Stimulated activated CD4-positive, alpha-beta T cell treated with anti-CD3 and anti-CD28 coated beads, Interleukin-15, amount 100 ng/mL, for 48 hours (primary cell): ENCODE measurements around the gene SLAMF7.
A peak's percentile ranks its signal among the peaks of the same experiment; 100 is the strongest.

Source experiments
- DNase-seq, 2 donors: peaks; one replicate each; pipeline ENCODE4 v3.0.0-alpha.2; 2020; ENCODE audit warnings: low read depth in 2 of 2

Gene SLAMF7

DNA sequence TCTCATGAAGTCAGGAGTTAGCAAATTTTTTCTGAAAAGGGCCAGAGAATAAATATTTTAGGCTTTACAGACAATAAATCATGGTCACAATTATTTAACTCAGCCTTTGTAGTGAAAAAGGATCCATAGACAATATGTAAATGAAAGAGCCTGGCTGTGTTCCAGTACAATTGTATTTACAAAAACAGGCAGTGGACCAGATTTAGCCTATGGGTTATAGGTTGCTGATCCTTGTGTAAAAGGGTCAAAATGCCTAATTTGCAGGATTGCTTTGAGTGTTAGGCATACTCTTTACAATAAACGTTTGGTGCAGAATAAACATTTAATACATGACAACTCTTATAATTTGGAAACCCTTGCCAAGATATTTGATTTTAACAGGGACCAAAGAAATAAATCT, 6.5 kb downstream of the SLAMF7 start:
- no peak for DNase-seq

DNA sequence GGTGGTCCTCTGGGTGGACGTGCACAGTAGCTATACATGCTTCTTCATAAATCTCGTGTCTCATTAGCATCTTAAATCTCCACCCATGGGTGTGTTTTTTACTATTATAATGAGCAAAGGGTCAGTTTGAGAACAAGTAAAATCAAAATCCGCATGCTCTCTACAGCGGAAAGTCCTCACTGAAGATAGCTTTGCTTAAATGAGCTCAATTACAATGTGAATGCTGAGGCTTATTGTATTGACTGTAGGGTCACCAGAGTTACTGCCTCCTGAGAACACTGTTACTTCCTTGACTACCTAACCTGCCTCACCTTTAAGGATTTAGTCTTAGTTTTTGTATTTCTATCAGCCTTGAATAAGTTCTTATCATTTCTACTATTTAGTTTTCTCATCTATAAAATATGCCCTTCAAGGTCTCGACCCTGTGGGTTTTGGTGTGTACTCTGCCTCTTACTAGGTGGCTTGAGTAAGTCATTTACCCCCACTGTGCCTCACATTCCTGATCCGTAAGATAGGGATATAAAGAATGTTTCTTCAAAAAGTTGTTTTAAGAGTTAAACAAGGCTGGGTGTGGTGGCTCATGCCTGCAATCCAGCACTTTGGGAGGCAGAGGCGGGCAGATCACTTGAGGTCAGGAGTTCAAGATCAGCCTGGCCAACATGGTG, 7.9 kb downstream of the SLAMF7 start:
- DNase-seq = no peak

DNA sequence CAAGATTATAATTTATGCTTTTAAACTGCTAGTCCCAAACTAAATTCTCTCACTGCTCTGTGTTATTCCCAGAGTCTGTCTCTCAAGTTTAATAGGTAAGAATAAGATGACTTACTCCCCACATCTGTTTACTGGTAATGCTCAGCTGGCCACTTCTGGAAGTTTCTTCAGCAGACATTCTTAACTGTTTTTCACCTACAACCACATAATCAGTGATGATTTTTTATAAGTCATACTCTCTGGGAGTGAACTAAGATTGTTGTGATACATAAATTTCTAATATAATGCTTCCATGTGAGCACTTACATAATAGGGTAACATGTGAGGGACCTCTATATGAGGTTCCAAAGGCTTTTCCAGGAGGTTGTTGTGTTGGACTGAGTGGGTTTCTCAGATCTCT, 8.7 kb downstream of the SLAMF7 start:
- no peak for DNase-seq

DNA sequence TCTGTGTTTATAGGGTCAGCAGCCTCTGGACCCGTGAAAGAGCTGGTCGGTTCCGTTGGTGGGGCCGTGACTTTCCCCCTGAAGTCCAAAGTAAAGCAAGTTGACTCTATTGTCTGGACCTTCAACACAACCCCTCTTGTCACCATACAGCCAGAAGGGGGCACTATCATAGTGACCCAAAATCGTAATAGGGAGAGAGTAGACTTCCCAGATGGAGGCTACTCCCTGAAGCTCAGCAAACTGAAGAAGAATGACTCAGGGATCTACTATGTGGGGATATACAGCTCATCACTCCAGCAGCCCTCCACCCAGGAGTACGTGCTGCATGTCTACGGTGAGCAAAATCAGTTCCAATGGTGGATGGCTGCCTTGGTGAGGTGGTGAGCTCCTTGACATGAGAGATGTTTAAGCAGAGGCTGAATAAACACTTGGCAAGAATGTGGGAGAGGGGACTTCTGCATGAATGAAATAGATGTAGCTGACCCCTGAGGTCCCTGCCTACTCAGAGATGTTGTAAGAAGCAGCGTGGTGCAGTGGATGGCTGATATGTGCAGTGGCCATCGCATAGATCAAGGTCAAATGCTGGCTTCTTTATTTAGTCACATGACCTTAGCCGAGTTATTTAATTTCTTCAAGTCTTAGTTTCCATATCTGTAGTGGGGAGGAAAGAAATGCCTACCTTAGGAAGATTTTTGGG, 9.3 kb downstream of the SLAMF7 start:
- no peak for DNase-seq

DNA sequence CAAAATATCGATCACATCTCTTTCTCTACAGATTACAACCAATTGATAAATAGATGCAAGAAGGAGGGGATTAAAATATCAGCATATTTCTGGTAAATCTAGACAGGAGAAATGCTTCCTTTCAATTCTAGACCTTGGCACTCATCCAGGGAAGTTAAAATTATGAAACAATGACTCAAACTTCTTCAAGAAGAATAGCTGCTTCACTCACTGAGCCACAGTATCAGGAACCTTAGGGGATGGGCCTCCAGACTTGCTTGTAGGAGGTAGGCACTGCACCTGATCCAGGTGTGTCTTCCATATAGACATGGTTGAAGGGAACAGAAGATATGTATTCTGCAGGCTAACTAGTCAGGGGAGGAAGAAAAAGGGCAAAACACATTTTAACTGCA, 9.8 kb downstream of the SLAMF7 start:
- DNase-seq = no peak

DNA sequence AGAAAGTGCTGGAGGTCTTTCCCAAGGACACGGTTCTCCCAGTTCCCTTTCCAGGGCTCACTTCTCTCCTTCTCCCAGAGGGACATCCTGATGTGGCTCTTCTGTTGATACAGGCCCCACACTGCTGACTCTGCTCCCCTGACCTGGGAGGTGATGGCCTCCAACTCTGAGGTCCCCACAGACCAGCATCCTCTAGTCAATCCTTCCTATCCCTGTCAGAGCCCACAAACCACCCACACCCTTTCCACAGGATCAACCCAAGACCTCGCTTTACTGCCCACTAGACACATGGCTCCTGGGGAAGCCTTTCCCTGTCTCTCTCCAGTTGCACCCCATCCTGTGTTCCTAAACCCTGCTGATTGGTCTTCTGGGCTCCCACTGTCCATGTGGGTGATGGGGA, 11.6 kb downstream of the SLAMF7 start:
- DNase-seq = no peak

DNA sequence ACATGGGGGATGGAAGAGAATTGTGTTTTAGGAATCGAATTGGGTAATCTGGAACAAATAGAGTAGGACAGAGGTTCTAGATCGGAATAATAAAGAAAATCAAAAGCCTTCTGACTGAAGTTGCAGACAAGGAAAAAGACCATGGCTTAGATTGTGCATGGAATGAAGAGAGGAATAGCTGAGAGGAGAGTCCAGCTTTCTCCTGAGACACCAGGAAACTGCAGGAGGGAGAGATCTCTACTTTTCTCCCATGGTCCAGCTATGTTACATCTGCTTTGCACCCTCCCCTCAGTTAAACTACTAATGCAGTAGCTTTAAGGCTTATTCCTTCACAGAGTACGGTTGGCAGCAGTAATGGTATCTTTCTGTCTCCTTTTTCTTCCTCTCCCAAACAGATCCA, 13.4 kb downstream of the SLAMF7 start:
- DNase-seq = no peak

DNA sequence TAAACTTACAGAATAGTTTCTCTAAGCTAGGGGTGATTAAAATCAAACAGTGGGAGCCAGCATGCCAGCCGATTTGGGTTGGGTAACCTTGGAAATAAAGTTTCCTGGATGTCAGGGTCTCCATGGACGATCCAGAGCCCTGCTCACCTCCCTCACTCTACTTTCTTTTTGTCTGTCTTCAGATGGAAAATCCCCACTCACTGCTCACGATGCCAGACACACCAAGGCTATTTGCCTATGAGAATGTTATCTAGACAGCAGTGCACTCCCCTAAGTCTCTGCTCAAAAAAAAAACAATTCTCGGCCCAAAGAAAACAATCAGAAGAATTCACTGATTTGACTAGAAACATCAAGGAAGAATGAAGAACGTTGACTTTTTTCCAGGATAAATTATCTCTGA, 13.9 kb downstream of the SLAMF7 start:
- DNase-seq = no peak

DNA sequence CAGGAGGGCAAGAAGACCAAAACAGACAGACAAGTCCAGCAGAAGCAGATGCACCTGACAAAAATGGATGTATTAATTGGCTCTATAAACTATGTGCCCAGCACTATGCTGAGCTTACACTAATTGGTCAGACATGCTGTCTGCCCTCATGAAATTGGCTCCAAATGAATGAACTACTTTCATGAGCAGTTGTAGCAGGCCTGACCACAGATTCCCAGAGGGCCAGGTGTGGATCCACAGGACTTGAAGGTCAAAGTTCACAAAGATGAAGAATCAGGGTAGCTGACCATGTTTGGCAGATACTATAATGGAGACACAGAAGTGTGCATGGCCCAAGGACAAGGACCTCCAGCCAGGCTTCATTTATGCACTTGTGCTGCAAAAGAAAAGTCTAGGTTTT, 14.5 kb downstream of the SLAMF7 start:
- no peak for DNase-seq

DNA sequence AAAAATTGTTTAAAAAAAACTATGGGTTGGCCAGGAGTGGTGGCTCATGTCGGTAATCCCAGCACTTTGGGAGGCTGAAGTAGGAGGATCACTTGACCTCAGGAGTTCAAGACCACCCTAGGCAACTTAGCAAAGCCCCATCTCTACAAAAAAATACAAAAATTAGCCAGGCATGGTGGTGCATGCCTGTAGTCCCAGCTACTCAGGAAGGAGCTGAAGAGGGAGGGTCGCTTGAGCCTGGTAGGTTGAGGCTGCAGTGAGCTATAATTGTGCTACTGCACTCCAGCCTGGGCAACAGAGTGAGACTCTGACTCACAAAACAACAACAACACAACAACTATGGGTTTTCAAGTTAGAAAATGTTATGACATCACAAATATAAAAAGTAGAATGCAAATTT, 16.4 kb downstream of the SLAMF7 start:
- no peak for DNase-seq

DNA sequence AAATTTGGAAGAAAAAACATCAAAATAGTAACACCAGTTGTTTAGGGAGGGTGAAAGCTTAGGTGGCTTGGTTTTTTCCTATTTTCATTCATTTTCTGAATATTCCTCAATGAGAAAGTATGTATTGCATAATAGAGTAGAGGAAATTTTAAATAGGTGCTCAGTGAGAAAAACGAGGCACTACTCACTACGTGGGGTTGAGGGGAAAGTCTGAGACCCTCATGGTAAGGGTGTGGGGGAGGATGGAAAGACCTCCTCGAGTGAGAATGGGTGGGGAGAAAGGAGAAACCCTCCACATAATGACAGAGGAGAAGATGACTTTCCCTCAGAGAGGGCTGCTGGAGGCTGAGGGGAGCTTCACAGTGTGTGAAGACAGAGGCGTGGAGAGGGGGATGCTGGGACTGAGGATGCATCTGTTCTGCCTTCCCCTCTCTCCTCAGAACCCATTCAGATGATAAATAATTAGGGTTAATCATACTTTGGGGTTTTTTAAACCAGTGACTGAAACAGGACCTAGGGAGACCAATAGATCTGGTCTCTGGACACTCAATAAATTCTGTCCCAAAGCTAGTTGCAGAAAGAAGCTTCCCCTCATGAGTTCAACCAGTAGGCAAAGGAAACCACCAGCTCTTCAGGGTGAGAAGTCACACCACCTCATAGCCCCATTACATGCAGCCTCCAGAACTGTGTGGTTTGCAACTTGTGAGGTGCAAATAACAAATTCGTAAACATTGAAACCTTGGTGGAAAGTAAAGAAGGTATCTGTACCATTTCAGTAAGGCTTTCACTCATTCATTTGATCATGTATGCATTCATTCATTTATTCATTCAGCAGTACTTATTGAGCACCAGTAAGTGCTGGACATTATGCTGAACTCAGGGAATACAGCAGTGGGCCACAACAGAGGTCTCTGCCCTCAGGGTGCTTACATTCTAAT, 17.1 kb downstream of the SLAMF7 start:
- DNase-seq = no peak

DNA sequence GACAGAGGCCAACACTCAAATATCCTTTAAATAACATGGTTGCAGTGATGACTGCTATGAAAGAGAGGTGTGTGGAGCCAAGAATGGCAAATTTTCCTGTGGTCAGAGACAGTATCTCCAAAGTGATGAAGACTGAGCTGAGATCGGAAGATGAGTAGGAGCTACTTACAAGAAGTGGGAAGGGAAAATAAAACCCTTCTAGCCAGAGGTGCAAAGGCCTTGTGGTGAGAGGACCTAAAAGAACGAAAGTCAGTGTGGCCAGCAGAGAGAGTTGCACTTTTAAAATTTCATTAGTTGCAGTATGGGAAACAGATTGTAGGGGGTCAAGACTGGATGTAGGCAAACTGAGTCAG, 17.8 kb downstream of the SLAMF7 start:
- no peak for DNase-seq

DNA sequence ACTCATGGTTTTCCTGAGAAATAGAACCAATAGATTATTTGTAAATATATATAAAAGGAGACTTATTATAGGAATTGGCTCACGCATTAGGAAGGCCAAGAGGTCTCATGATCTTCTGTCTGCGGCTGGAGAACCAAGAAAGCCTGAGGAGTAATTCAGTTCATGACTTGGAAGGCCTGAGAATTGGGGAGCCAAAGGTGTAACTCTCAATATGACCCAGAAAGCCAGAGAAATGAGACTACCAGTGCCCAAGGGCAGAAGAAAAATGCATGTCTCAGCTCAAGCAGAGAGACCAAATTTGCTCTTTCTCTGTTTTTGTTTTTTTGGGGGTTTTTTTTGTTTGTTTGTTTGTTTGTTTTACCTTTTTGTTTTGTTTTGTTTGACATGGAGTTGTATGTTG, 19.5 kb downstream of the SLAMF7 start:
- no peak for DNase-seq

DNA sequence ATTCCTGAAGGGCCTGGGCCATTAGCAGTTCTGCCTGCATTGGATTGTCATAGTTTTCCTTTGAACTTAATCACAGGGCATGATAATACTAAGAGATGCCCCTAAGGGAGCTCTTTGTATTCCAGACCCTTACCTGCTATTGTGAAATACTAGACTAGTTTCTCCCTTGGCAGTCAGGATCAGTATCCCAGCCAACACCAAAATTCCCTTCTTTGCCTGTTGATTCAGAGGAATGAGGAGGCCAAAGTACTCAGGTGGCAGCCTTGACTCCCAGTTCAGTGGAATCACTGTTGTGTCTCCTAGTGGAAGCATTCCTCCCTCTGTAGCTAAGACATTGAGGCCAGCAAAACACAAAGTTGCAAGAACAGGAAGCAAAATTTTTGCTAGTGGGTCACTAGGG, 20.7 kb downstream of the SLAMF7 start:
- no peak for DNase-seq

DNA sequence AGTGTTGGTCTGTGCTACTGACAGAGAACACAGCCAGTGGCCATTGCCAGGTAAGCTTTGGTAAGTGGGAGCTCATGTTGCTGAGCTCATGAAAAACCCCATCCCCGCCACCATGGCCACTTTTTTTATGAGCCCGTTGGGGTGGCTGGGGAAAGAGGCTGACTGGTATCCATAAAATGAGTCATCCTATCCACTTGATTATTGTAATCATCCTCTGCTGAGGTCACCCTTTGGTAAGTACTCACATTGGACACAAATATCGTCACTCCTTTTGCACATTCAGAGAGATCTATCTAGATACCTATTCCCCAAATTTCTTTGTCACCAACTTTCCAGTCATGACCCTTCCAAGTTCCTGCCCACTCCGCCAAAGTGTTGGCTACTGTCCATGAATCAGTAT, 22.0 kb downstream of the SLAMF7 start:
- DNase-seq = no peak

DNA sequence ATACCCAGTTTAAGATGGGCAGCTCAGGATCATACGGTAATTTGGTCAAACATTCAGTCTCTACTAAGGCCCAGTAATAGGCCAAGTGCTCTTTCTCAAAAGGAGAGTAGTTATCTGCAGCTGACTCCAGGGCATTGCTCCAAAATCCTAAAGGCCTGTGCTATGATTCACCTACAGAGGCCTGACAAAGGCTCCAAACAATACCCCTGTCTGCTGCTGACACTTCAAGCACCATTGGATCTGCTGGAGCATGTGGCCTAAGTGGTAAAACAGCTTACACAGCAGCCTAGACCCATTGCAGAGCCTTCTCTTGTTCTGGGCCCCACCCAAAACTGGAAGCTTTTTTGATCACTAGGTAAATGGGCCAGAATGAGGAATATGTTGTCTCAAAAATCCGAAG, 22.8 kb downstream of the SLAMF7 start:
- no peak for DNase-seq

DNA sequence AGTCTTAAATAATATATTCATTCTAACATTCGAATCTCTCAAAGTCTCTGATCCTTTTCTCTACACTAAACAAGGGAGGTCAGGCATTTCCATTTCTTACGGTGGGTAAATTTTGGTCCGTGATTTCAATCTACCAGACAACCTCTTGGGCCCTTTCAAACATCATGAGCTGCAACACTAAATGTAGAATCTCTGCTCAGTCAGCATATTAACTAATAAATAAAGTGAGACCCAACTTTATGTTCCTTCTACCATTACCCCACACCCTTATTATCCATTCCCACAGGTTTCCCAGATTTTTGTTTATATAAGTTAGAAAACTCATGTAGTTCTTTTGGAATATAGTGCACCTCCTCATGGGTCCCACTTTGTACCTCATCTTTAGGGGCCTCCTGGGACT, 24.9 kb downstream of the SLAMF7 start:
- DNase-seq = no peak

DNA sequence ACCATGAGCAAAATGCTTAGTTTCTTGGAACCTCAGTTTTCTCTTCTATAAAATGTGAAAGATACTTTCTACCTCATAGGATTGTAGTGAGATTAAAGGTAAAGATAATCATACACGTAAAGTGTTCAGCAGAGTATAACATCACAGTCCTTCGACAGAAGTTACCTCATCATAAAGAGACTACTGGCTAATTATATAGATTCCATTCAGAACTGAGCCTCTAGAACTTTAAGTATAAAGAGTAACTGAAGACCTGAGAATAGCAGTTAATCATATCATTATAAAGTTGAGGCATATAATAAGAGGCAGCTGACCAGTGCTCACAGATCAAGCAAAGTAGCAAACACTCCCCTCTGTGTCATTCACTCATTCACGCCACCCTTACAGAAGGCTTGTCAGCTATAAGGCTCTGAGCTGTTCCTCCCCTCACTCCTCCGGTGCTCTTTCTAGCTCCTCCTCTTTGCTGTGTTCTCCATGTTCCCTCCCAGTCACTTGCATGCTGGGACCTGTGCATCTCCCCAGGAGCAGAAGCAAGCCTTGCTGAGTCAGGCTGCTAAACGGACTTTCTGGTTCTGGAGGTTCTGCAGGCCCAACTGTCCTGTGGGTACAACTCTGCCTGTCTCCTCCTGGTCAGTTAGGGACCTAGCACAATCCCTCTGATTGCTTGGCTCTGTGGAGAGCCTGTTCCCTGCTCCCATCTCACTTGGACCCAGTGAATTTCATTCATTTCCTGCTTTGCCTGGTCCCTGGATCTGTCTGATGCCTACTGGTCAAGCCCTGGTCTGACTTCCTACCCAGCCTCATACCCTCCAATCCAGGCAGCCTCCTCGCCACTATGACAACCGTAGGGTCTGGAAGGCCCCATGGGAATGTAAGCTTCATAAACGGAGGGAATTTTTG, 28.6 kb downstream of the SLAMF7 start:
- DNase-seq = peak in 1 of 2 donors; percentile 44

DNA sequence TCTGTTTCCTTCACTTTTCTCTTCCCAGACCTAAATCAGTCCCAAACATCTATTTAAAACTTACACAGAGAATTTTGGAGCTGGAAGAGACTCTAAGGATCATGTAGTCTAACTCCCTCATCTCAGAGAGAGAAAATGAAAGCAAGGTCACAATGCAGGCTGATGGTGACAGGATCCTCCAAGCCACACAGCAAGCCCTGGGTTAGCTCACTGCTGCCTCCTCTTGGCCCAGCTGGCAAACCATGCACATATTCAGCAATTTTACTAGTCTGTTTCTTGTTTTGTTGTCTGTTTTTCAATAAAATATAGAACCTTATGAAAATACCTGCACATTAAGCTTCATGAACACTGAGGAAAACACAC, 29.2 kb downstream of the SLAMF7 start:
- DNase-seq = peak; percentile 71 to 82

DNA sequence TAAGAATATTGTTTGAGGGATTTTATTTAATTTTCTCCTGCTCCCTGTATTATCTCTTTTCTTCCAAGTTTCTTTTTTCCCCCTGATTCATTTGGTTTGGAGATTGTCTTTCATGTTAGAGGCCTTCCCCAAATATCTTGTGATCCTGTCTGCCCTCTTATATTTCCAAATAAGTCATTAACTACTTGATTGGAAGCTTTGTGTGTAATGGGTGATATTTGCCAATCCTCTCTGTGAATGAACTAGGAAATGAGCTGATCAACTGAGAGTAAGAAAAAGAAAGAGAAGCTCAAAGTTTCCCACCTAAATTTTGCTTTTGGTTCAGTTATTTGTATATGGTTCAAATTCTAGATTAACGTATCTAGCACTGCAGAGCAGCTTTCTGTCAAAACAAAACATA, 33.3 kb downstream of the SLAMF7 start:
- DNase-seq = no peak

DNA sequence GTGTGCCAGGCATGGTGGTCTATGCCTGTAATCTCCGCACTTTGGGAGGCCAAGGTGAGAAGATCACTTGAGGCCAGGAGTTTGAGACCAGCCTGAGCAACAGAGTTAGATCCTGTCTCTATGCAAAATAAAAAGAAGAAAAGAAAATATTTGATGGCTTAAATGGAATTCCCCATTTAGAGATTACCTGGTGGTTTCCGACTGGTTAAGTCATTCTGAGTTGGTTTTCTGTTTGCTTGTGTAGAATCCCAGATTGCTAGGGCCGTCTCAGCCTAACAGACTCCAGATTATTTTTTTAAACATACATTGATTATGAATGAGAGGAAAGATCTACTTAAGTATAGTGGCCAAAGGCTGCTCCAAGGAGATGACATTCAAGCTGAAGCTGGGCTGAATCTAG, 34.0 kb downstream of the SLAMF7 start:
- DNase-seq = no peak
